Sigmoid colon (tissue), 4 donors: ENCODE measurements around the gene CCT5.

Source experiments
- CTCF ChIP-seq, 4 experiments: fragments of 450-650 bp in 3 of 4; fragments of 200-600 bp in 1 of 4; IDR thresholded peaks; one replicate each; pipeline ENCODE4 v1.5.1; 2016 to 2019; ENCODE audit warnings: antibody characterized with exemption in 4 of 4, mild to moderate bottlenecking in 3 of 4, moderate library complexity in 2 of 4
- EP300 ChIP-seq, 4 donors: sonication (generic); formaldehyde crosslinking; IDR thresholded peaks; one replicate each; pipeline ENCODE4 v1.6.1; 2017; ENCODE audit warnings: antibody characterized with exemption in 4 of 4
- POLR2A ChIP-seq, 2 donors: fragments of 450-650 bp; IDR thresholded peaks; one replicate each; pipeline ENCODE4 v1.6.1; 2016; ENCODE audit warnings: antibody characterized with exemption in 2 of 2, mild to moderate bottlenecking in 2 of 2, moderate library complexity in 2 of 2
- POLR2AphosphoS5 ChIP-seq, 4 donors: sonication (generic); formaldehyde crosslinking; IDR thresholded peaks; one replicate each; pipeline ENCODE4 v1.6.1; 2017; ENCODE audit warnings: antibody characterized with exemption in 4 of 4

GRCh38 chr5:10216107-10216506 lies 34.0 kb upstream of the CCT5 start:
- TF ChIP-seq CTCF (IDR thresholded peaks at IDR 0.05) = no peak
- no peak for TF ChIP-seq POLR2AphosphoS5 (IDR thresholded peaks at IDR 0.05)
- no peak for TF ChIP-seq POLR2A (IDR thresholded peaks at IDR 0.05)
- TF ChIP-seq EP300 (IDR thresholded peaks at IDR 0.05) = no peak
